ENCODE results near the gene TCEAL4.

DNA sequence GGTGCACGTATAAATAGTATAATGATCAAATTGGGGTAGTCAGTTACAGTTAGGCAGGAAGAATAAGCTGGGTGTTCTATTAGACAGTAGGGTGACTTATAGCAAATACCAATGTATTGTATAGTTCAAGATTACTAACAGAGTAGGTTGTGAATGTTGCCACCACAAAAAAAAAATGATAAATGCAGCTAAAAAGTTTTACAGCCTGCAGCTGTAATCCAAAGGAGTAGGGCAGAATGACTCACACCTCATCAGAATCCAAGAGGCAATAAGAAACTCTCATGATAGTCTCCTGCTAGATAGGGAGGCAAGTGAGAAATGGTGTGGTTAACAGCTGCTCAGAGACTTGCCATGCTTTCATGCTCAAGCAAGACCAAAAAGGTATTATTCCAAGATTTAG is 19.6 kb upstream of the TCEAL4 start:
- TF ChIP-seq, protein P1, sequence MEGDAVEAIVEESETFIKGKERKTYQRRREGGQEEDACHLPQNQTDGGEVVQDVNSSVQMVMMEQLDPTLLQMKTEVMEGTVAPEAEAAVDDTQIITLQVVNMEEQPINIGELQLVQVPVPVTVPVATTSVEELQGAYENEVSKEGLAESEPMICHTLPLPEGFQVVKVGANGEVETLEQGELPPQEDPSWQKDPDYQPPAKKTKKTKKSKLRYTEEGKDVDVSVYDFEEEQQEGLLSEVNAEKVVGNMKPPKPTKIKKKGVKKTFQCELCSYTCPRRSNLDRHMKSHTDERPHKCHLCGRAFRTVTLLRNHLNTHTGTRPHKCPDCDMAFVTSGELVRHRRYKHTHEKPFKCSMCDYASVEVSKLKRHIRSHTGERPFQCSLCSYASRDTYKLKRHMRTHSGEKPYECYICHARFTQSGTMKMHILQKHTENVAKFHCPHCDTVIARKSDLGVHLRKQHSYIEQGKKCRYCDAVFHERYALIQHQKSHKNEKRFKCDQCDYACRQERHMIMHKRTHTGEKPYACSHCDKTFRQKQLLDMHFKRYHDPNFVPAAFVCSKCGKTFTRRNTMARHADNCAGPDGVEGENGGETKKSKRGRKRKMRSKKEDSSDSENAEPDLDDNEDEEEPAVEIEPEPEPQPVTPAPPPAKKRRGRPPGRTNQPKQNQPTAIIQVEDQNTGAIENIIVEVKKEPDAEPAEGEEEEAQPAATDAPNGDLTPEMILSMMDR (conservative IDR thresholded peaks at IDR 0.05; ENCODE audit: low read depth, low read length): no peak
- TF ChIP-seq EZH2phosphoT487 (IDR thresholded peaks at IDR 0.05; ENCODE audit: borderline replicate concordance, low read length): no peak
- no peak for TF ChIP-seq EZH2 (IDR thresholded peaks at IDR 0.05; ENCODE audit: low read length, unreplicated experiment)

All from PC-3 (cell line).